ENCODE data around the gene FRMD4A. TPM values are rescaled to one million over a fixed set of nuclear protein-coding genes. Genes with fewer than 3 reads are reported as not detected.

Gene FRMD4A
- total and polyA plus RNA-seq, 7 donors = 3.0 to 27.8 (median 14.4) TPM

DNA sequence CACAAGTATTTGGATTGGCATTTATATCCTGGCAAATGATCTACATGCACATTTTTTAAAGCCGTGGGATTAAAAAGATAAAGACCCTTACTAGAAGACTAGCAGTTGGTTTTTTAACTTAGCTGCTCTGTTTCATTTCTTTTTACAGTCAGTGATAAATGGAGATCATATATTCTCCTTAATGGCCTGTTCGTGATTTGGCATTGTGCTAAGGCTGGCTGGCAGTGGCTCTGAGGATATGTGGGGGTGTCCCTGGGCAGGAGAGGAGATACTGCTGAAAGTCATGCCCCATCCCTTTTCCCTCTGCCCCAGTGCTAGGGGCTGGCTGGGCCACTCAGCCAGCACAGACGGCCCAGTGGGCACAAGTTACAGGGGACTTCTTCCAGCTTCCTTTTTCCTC lies 402.3 kb downstream of the FRMD4A start:
- Histone ChIP-seq H3K27me3 (no peaks in the 10 kb centered on the region), H3K4me1 (peaks cover 0 to 10% (median 5%) of the 10 kb centered on the region in 4 donors), H3K36me3 (no peaks in the 10 kb centered on the region), H3K9me3 (no peaks in the 10 kb centered on the region), H3K27ac (no peak overlapping the region), H3K4me3 (no peak overlapping the region)
- intact Hi-C loops (cut with DNase I) = no loop called here
- 61 to 67% methylated on average over 3 of the region's 3 CpGs for WGBS, 2 donors
- DNase-seq = no peak
- TF ChIP-seq, protein P1, sequence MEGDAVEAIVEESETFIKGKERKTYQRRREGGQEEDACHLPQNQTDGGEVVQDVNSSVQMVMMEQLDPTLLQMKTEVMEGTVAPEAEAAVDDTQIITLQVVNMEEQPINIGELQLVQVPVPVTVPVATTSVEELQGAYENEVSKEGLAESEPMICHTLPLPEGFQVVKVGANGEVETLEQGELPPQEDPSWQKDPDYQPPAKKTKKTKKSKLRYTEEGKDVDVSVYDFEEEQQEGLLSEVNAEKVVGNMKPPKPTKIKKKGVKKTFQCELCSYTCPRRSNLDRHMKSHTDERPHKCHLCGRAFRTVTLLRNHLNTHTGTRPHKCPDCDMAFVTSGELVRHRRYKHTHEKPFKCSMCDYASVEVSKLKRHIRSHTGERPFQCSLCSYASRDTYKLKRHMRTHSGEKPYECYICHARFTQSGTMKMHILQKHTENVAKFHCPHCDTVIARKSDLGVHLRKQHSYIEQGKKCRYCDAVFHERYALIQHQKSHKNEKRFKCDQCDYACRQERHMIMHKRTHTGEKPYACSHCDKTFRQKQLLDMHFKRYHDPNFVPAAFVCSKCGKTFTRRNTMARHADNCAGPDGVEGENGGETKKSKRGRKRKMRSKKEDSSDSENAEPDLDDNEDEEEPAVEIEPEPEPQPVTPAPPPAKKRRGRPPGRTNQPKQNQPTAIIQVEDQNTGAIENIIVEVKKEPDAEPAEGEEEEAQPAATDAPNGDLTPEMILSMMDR (IDR thresholded peaks at IDR 0.05) = no peak
- TF ChIP-seq EP300 (IDR thresholded peaks at IDR 0.05) = no peak
- no peak for TF ChIP-seq POLR2AphosphoS5 (IDR thresholded peaks at IDR 0.05)
- TF ChIP-seq POLR2A (IDR thresholded peaks at IDR 0.05) = no peak

DNA sequence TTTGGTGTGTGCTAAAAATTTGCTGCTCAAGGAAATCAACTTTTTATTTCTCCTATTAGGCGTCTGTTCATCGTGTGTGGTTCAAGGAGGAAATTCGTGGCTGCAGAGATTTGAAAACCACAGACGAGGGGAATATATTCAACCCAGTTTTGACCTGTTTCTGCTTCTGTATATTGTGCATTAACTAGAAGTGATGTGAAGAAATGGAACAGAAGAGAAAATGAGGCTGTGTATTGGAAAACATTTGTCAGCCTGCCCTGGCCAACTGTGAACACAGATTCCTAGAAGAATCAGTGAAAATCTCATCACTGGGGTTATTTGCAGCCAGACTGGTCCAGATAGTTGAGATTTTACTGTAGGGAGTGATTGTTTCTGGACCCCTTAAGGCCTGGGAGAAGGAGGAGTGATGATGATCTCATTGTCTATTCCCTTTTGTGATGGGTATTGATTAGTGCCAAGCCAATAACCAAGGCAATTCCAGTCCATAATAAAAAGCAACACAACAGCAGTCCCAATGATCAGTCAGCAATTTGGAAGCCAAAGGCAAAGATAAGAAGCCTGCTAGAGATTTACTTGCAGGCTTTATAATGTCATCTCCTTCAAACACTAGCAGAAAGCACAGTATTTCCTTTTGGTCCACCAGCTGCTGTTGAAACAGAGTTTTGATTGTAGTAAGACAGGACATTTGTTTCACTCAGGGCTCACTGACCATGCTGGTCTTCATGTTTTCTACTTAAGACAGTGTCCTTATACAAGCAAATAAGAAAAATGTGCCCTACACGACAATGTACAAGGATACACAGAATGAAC lies 404.5 kb downstream of the FRMD4A start:
- no peaks in the 10 kb centered on the region for H3K9me3 ChIP-seq
- no peak for DNase-seq
- intact Hi-C loops (cut with DNase I) = no loop called here
- WGBS, 2 donors = 41 to 72% methylated on average over 5 of the region's 5 CpGs
- TF ChIP-seq EP300 (IDR thresholded peaks at IDR 0.05) (no peak), POLR2A (IDR thresholded peaks at IDR 0.05) (no peak), POLR2AphosphoS5 (IDR thresholded peaks at IDR 0.05) (no peak)
- TF ChIP-seq, protein P1 (IDR thresholded peaks at IDR 0.05) = no peak
- H3K27me3 ChIP-seq = no peaks in the 10 kb centered on the region
- no peak overlapping the region for H3K4me3 ChIP-seq
- H3K4me1 ChIP-seq = peaks cover 0 to 10% (median 5%) of the 10 kb centered on the region in 4 donors
- H3K27ac ChIP-seq = no peak overlapping the region
- no peaks in the 10 kb centered on the region for H3K36me3 ChIP-seq

DNA sequence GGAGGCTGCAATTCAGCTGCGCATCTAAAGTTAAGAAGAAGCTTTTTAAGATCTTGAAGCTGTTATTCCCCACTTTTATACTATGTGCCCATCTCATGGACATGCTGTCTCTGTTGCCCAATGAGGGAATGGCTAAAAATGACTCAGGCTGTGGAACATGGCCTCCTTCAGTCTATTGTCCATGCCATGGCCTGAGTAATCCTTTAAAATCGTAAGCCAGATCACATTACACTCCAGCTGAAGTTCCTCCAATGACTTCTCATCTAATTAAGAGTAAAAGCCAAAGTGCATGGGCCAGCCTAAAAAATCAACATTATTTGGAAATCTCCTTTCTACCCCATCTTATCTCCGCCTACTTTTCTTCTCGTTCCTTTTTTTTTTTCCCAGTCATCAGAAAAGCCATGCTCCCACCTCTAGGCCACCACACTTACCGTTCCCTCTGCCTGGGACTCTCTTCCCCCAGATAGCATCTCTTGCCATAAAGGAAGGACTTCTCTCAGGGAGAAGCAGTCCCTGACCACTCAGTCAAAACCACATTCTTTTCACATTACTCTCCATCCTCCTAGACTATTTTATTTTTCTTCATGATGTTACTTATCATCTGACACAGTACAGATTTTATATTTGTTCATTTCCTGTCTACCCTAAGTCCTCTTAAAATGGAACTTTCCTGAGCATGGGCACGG lies 406.5 kb downstream of the FRMD4A start:
- intact Hi-C loops (cut with DNase I) = no loop called here
- Histone ChIP-seq H3K27ac (peak overlapping the region in 2 of 4 donors; percentile 21 to 49), H3K9me3 (no peaks in the 10 kb centered on the region), H3K4me1 (peaks cover 0 to 10% (median 5%) of the 10 kb centered on the region in 4 donors), H3K4me3 (no peak overlapping the region), H3K27me3 (no peaks in the 10 kb centered on the region), H3K36me3 (no peaks in the 10 kb centered on the region)
- DNase-seq = no peak
- TF ChIP-seq POLR2A (IDR thresholded peaks at IDR 0.05) (no peak), EP300 (IDR thresholded peaks at IDR 0.05) (no peak), POLR2AphosphoS5 (IDR thresholded peaks at IDR 0.05) (no peak)
- TF ChIP-seq, protein P1 (IDR thresholded peaks at IDR 0.05) = no peak
- 78 to 82% methylated on average over 6 of the region's 6 CpGs for WGBS, 2 donors

DNA sequence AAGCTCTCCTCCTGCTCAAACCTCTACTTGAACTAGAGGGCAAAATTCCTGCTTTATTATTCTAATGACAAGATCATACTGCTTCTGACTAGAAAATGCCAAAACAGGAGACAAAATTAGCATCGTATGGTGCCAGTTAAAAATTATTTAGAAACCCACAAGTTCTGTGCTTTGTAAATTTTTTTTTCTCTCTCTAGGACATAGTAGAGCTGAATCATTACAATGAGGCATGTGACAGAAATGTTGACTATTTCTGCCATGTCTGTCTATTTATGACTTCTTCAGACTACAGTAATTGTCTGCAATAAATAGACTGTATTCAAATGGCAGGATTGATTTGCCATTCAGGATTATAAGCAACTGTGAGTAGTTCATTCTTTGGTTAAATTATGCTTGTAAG lies 408.1 kb downstream of the FRMD4A start:
- no peaks in the 10 kb centered on the region for H3K36me3 ChIP-seq
- 75 to 79% methylated on average over 1 of the region's 1 CpG for WGBS, 2 donors

More for the DNA sequence above, 408.1 kb downstream of the FRMD4A start:
- TF ChIP-seq EP300 (IDR thresholded peaks at IDR 0.05) = no peak
- no peak for TF ChIP-seq POLR2AphosphoS5 (IDR thresholded peaks at IDR 0.05)
- TF ChIP-seq POLR2A (IDR thresholded peaks at IDR 0.05) = no peak
- TF ChIP-seq, protein P1 (IDR thresholded peaks at IDR 0.05) = no peak
- H3K4me3 ChIP-seq = no peak overlapping the region
- no peaks in the 10 kb centered on the region for H3K9me3 ChIP-seq
- no peak overlapping the region for H3K27ac ChIP-seq
- intact Hi-C loops (cut with DNase I) = no loop called here
- H3K27me3 ChIP-seq = no peaks in the 10 kb centered on the region
- no peak for DNase-seq
- no peaks in the 10 kb centered on the region for H3K4me1 ChIP-seq
